Bronchus fibroblast of lung (primary cell): ENCODE measurements around the gene ATXN8OS. TPM values are rescaled to one million over a fixed set of nuclear protein-coding genes. Genes with fewer than 3 reads are reported as not detected.

Source experiments
- total RNA-seq: library from RNA; depleted of rRNA; stranded (reverse); fragments of >200 nt; gene quantifications from 2 replicates; pipeline ENCODE4 v1.2.3, GENCODE V29; 2015

The ATXN8OS gene
- total RNA-seq = not detected in 2 replicates

DNA sequence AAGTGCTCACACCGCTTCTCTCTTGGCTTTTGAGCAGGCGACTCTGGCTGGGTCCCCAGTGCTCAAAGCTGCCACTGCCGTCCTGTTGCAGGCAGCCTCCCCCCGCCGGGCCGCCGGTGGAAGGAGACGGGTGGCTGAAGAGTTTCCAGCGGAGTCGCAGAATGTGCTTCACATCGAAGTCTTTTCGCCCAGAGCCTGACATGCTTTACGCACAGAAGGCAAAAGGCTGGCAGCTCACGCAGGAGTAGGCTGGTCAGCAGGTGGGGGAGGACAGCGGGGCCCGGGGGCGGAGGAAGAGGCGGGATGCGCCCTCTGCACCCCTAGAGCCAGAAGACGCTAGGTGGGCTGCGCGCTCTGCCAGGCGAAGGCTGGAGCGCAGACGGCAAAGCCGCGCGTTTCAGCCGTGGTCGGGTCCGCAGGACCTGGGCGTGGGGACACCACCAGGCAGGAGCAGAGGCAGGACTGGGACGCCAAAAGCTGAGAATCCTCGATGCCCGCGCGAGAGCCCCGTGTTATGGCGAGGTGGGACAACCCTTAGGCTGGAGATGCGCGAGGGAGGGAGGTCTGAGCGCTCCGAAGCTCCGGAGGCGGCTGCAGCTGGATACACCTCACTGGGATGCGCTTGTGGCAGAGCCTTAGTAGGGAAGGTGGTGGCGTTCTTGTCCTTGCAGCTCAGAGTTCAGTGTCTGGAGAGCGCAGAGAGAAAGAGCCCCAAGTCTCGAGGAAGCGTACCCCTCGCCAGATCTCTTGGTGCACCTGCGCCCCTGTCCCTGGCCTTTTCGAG is at the start of gene ATXN8OS:
Gene ATXN8OS (plus strand): TSS at position 329 of the 784 bp plus-strand sequence.

GRCh38 chr13:70108356-70109105 is 905 bp downstream of the ATXN8OS start, which contains the start of gene KLHL1:
Gene KLHL1 (minus strand): TSS chr13:70108452. CDS start chr13:70107699, 753 bp downstream.

Other genes starting within 250 kb of the ATXN8OS start
- not detected in 2 replicates for gene KLHL1, start 626 bp downstream of the ATXN8OS start, total RNA-seq